ENCODE measurements around the gene ANKLE1. TPM values are rescaled to one million over a fixed set of nuclear protein-coding genes. Genes with fewer than 3 reads are reported as not detected.
A peak's percentile ranks its signal among the peaks of the same experiment; 100 is the strongest.

Gene ANKLE1
- total RNA-seq, 5 donors from 2014 or later (not counting 1 experiment from before 2014, with no cell fraction given), result 0.93 to 6.5 (median 2.9) TPM

DNA sequence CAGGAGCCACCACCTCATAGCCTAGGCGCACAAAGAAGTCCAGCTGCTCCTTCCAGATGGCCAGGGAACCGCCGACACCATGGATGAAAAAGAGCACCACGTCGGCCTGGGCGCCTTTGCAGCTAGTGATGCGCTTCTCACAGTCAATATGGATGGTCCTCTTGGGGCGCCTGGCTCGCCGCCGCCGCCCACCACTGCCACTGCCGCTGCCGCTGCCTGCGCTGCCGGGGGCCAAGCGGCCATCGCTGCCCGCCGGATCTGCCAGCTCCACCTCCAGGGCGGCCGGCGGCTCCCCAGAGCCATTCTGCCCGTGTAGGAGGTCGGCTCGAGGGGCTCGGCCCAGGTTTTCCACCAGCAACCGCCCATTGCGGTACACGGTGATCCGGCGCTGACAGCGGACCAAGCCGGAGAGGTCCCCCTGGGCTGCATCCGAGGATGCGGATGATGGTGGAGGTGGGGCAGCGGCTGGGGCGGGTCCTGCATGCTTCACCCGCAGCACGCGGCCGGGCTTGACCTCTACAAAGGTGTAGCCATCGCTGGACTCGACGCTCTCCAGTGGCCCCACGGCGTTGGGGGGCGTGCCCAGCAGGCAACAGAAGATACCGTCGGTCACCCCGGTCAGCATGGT is 19.4 kb downstream of the ANKLE1 start:
- Mint-ChIP-seq H3K9me3 (no peaks in the 10 kb centered on the region), H3K4me3 (no peak overlapping the region), H3K27ac (no peak overlapping the region), H3K27me3 (no peaks in the 10 kb centered on the region), H3K4me1 (peaks cover 23 to 31% (median 23%) of the 10 kb centered on the region in 3 donors), H3K36me3 (peaks cover 7% of the 10 kb centered on the region)
- 97% methylated on average over 40 of the region's 51 CpGs for WGBS (ENCODE audit: insufficient coverage)
- Histone ChIP-seq H3K4me1 (ENCODE audit: control insufficient read depth in 1 of 2, extremely low read depth in 1 of 2, insufficient read depth in 2 of 2, low read length in 2 of 2) (peaks cover 2 to 35% of the 10 kb centered on the region in 2 experiments), H3K36me3 (ENCODE audit: control insufficient read depth in 2 of 2, extremely low read depth in 1 of 2, insufficient read depth in 1 of 2, low read length in 1 of 2) (no peaks in the 10 kb centered on the region), H3K27me3 (replicated peaks in 1 of 2; ENCODE audit: control insufficient read depth in 2 of 2, extremely low read depth in 1 of 2, insufficient read depth in 2 of 2, low read length in 1 of 2) (no peaks in the 10 kb centered on the region), H3K9me3 (no peaks in the 10 kb centered on the region), H3K4me3 (ENCODE audit: control insufficient read depth in 1 of 2, extremely low read depth in 1 of 2, low read length in 1 of 2) (no peak overlapping the region), H3K27ac (ENCODE audit: low read length) (no peak overlapping the region)
- no peak for ATAC-seq (replicated peaks in 1 of 4)
- ChIA-PET CTCF (no interaction called here), POLR2A (no interaction called here)
- no peak for DNase-seq

DNA sequence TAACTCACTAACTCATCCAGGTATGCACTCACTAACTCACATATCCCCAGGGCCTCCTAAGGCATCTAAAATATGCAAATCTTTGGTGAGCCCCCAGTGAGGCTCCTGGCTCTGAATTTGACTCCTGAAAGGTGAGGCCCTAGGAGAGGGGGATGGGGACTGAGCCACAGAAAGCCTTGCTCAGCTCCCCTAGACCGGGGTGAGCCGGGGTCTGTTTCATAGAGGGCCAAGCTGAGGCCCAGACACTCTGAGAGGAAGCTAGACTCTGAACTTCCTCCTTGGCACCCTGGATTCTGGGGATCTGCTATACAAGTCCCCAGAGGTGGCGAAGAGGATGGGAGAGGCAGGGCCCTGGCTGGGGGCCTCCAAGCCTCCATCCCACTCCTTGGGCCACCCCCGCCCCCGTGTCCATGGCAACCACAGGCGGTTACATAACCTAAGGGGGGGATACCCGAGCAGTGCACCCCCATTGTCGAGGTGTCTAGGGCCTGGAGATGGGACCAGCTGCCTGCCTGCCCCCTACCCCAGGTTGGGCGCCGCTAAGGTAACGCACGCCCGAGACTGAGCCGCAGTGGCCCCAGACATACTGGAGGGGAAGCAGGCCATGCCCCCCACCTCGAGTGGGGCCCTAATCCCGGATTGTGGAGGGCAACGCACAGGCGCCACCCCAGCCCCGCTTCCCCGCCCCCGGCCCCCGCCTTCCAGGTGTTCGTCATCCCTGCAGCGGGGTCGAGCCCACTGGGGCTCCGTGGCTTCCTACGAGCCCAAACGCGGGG is 20.9 kb downstream of the ANKLE1 start:
- peak overlapping the region; percentile 70 to 80 (median 74) for H3K4me3 Mint-ChIP-seq
- WGBS (ENCODE audit: insufficient coverage), result 23% methylated on average over 23 of the region's 29 CpGs
- no peaks in the 10 kb centered on the region for H3K27me3 ChIP-seq (replicated peaks in 1 of 2; ENCODE audit: control insufficient read depth in 2 of 2, extremely low read depth in 1 of 2, insufficient read depth in 2 of 2, low read length in 1 of 2)
- DNase-seq (peak in 11 of 35 experiments; percentile 17 to 44 (median 28)), ATAC-seq (replicated peaks in 1 of 4) (peak; percentile 3 to 9 (median 6))
- no peaks in the 10 kb centered on the region for H3K9me3 Mint-ChIP-seq
- H3K4me1 ChIP-seq (ENCODE audit: control insufficient read depth in 1 of 2, extremely low read depth in 1 of 2, insufficient read depth in 2 of 2, low read length in 2 of 2), result peaks cover 2 to 49% of the 10 kb centered on the region in 2 experiments
- ChIA-PET POLR2A (no interaction called here), CTCF (interaction anchor here in 1 of 2 donors (0.5 to 1.3 kb wide), 3 partner anchors 30 to 1239 kb away, joined by 3 read pairs; no protein-coding TSS in a partner anchor)
- H3K27ac Mint-ChIP-seq, result peak overlapping the region; percentile 19 to 68
- H3K27ac ChIP-seq (ENCODE audit: low read length), result peak overlapping the region; percentile 53
- H3K36me3 Mint-ChIP-seq, result peaks cover 5% of the 10 kb centered on the region
- no peaks in the 10 kb centered on the region for H3K9me3 ChIP-seq
- H3K36me3 ChIP-seq (ENCODE audit: control insufficient read depth in 2 of 2, extremely low read depth in 1 of 2, insufficient read depth in 1 of 2, low read length in 1 of 2), result no peaks in the 10 kb centered on the region
- H3K4me3 ChIP-seq (ENCODE audit: control insufficient read depth in 1 of 2, extremely low read depth in 1 of 2, low read length in 1 of 2), result peak overlapping the region; percentile 62 to 72
- H3K27me3 Mint-ChIP-seq, result no peaks in the 10 kb centered on the region
- H3K4me1 Mint-ChIP-seq, result peaks cover 23 to 40% (median 30%) of the 10 kb centered on the region in 3 donors

DNA sequence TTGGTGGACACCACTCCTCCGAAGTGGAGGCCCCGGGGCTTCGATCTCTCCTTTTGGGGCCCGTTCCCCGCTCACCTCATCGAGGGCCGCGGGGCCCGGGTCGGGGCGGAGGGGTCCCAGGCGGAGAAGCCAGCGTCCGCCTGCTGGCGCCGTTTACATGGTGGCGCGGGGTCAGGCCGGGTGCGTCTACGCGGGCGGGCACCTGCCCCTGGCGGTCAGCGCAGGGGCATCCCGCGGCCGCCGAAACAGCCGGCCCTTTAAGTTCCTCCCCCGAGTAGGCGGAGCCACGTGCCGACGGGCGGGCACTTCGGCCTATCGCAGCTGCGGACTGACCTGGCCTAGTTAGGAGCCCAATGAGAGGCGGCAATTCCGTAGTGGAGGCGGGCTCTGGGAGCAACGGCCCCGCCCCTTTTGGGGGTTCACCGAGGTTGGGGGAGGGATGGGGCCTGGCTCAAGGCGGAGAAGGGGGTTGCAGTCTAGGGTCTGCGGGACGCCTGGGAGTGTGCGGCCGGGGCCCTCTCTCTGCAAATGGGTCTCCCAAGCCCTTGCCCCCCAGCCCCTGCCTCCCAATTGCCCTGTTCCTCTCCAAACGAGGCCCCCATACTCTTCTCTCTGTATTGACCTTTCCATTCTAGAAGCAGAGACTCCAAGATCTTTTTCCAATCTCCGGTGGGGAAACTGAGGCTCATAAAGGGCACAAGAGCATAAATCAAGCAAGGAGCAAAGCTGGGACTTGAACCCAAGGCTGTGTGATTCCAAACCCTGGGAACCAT is 21.7 kb downstream of the ANKLE1 start, which contains the start of gene ABHD8:
Gene ABHD8, minus strand, starts transcription at position 259 of the 773 bp plus-strand sequence. CDS start 1,809 bp downstream, outside the sequence.
- no peaks in the 10 kb centered on the region for H3K36me3 ChIP-seq (ENCODE audit: control insufficient read depth in 2 of 2, extremely low read depth in 1 of 2, insufficient read depth in 1 of 2, low read length in 1 of 2)
- Mint-ChIP-seq H3K9me3 (no peaks in the 10 kb centered on the region), H3K36me3 (peaks cover 1% of the 10 kb centered on the region), H3K4me3 (peak within 1 kb of the TSS; percentile 70 to 89 (median 80)), H3K27me3 (no peaks in the 10 kb centered on the region), H3K4me1 (peaks cover 30 to 45% (median 36%) of the 10 kb centered on the region in 3 donors), H3K27ac (peak within 1 kb of the TSS; percentile 69 to 71)
- ChIA-PET CTCF (interaction anchor here in 1 of 2 donors (0.5 to 1.3 kb wide), 4 partner anchors 30 to 1240 kb away, joined by 3 read pairs; no protein-coding TSS in a partner anchor), POLR2A (interaction anchor here in 1 of 2 donors (1.0 kb wide), 1 partner anchor 10 kb away, joined by 4 read pairs; no protein-coding TSS in a partner anchor)
- ATAC-seq (replicated peaks in 1 of 4) (peak; percentile 75 to 78 (median 78)), DNase-seq (peak; percentile 82 to 95 (median 90))
- peak within 1 kb of the TSS; percentile 56 for H3K27ac ChIP-seq (ENCODE audit: low read length)
- H3K9me3 ChIP-seq, result no peaks in the 10 kb centered on the region
- no peaks in the 10 kb centered on the region for H3K27me3 ChIP-seq (replicated peaks in 1 of 2; ENCODE audit: control insufficient read depth in 2 of 2, extremely low read depth in 1 of 2, insufficient read depth in 2 of 2, low read length in 1 of 2)
- WGBS (ENCODE audit: insufficient coverage), result 2% methylated on average over 44 of the region's 52 CpGs
- peak within 1 kb of the TSS; percentile 62 to 72 for H3K4me3 ChIP-seq (ENCODE audit: control insufficient read depth in 1 of 2, extremely low read depth in 1 of 2, low read length in 1 of 2)
- H3K4me1 ChIP-seq (ENCODE audit: control insufficient read depth in 1 of 2, extremely low read depth in 1 of 2, insufficient read depth in 2 of 2, low read length in 2 of 2), result peaks cover 2 to 49% of the 10 kb centered on the region in 2 experiments

DNA sequence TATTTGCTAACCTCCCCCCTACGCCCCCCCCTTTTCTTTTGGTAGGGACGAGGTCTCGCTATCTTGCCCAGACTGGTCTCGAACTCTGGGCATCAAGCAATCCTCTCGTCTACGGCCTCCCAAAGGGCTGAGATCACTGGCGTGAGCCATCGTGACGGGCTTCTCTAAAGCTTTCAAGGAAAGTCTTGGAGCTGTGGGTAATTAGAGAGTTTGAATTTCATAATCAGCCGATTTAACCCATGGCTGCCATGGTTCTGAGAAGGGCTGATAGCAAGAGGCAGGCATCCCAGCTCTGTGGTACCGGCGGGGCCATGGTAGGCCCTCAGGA is 22.2 kb downstream of the ANKLE1 start:
- H3K4me1 ChIP-seq (ENCODE audit: control insufficient read depth in 1 of 2, extremely low read depth in 1 of 2, insufficient read depth in 2 of 2, low read length in 2 of 2), result peaks cover 2 to 54% of the 10 kb centered on the region in 2 experiments

DNA sequence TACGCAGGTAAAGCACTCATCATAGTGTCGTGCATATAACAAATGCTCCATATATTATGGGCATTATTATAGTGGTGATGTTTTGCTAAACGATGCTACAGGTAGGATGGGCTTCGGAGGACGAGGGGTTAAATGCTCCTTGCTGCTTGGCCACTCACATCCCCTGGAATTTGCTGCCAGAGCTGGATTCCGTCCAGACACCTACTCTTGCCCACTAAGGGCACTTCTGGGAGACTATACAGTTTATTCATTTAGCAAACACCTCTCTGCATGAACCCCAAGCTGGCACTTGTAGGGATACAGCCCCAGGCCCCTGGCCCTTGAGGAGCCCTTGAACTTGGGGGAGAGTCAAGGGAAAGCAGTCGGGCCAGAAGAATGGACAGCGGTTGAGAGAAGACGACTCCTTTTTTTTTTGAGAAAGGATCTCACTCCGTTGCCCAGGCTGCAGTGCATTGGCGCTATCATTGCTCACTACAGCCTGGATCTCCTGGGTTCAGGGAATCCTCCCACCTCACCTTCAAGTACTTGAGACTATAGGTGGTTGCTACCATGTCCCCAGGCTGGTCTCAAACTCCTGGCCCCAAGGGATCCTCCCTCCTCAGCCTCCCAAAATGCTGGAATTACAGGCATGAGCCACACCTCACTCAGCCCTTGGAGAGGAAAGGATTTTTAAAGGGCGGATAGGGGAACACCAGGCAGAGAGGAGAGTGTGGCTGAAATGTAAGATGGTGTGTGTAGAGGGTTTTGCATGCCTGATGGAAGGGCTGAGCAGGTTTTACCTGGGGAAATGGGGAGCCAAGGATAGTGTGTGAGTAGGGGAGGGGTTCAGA is 22.9 kb downstream of the ANKLE1 start:
- no peaks in the 10 kb centered on the region for H3K27me3 Mint-ChIP-seq
- DNase-seq, result no peak
- H3K9me3 ChIP-seq, result no peaks in the 10 kb centered on the region
- H3K27ac Mint-ChIP-seq, result peak overlapping the region; percentile 89 to 94
- H3K36me3 ChIP-seq (ENCODE audit: control insufficient read depth in 2 of 2, extremely low read depth in 1 of 2, insufficient read depth in 1 of 2, low read length in 1 of 2), result no peaks in the 10 kb centered on the region
- H3K4me1 ChIP-seq (ENCODE audit: control insufficient read depth in 1 of 2, extremely low read depth in 1 of 2, insufficient read depth in 2 of 2, low read length in 2 of 2), result peaks cover 2 to 57% of the 10 kb centered on the region in 2 experiments
- no peak for ATAC-seq (replicated peaks in 1 of 4)
- CTCF ChIA-PET, result interaction anchor here (0.5 to 1.1 kb wide), 10 partner anchors 7 to 888 kb away, joined by 3 to 10 read pairs (median 4); partner anchors contain the start of genes ANO8 (in 1 of the 2) and MPV17L2 (in 1 of the 2)
- POLR2A ChIA-PET, result interaction anchor here (0.6 to 1.1 kb wide), 2 partner anchors 25 to 38 kb away, joined by 6 to 10 read pairs; partner anchors contain the start of gene BABAM1 (in 1 of the 2)
- H3K4me1 Mint-ChIP-seq, result peaks cover 37 to 51% (median 42%) of the 10 kb centered on the region in 3 donors
- H3K27ac ChIP-seq (ENCODE audit: low read length), result peak overlapping the region; percentile 59
- no peaks in the 10 kb centered on the region for H3K27me3 ChIP-seq (replicated peaks in 1 of 2; ENCODE audit: control insufficient read depth in 2 of 2, extremely low read depth in 1 of 2, insufficient read depth in 2 of 2, low read length in 1 of 2)
- 100% methylated on average over 3 of the region's 12 CpGs for WGBS (ENCODE audit: insufficient coverage)
- H3K4me3 ChIP-seq (ENCODE audit: control insufficient read depth in 1 of 2, extremely low read depth in 1 of 2, low read length in 1 of 2), result peak overlapping the region in 1 of 2 donors; percentile 67
- H3K9me3 Mint-ChIP-seq, result no peaks in the 10 kb centered on the region
- H3K36me3 Mint-ChIP-seq, result no peaks in the 10 kb centered on the region
- peak overlapping the region; percentile 80 to 89 (median 85) for H3K4me3 Mint-ChIP-seq

More for the DNA sequence above, 22.2 kb downstream of the ANKLE1 start:
- Histone ChIP-seq H3K9me3 (no peaks in the 10 kb centered on the region), H3K4me3 (ENCODE audit: control insufficient read depth in 1 of 2, extremely low read depth in 1 of 2, low read length in 1 of 2) (no peak overlapping the region), H3K27me3 (replicated peaks in 1 of 2; ENCODE audit: control insufficient read depth in 2 of 2, extremely low read depth in 1 of 2, insufficient read depth in 2 of 2, low read length in 1 of 2) (no peaks in the 10 kb centered on the region), H3K36me3 (ENCODE audit: control insufficient read depth in 2 of 2, extremely low read depth in 1 of 2, insufficient read depth in 1 of 2, low read length in 1 of 2) (no peaks in the 10 kb centered on the region), H3K27ac (ENCODE audit: low read length) (peak overlapping the region; percentile 56)
- H3K27ac Mint-ChIP-seq, result peak overlapping the region; percentile 69 to 71
- H3K4me1 Mint-ChIP-seq, result peaks cover 31 to 45% (median 37%) of the 10 kb centered on the region in 3 donors
- DNase-seq, result no peak
- no peaks in the 10 kb centered on the region for H3K9me3 Mint-ChIP-seq
- ATAC-seq (replicated peaks in 1 of 4), result no peak
- WGBS (ENCODE audit: insufficient coverage), result 100% methylated on average over 3 of the region's 12 CpGs
- H3K36me3 Mint-ChIP-seq, result no peaks in the 10 kb centered on the region
- no peaks in the 10 kb centered on the region for H3K27me3 Mint-ChIP-seq
- peak overlapping the region; percentile 70 to 80 (median 74) for H3K4me3 Mint-ChIP-seq
- POLR2A ChIA-PET, result interaction anchor here in 1 of 2 donors (1.0 kb wide), 1 partner anchor 9 kb away, joined by 4 read pairs; no protein-coding TSS in a partner anchor
- CTCF ChIA-PET, result interaction anchor here in 1 of 2 donors (0.5 kb wide), 1 partner anchor 234 kb away, joined by 3 read pairs; no protein-coding TSS in a partner anchor
